MCF 10A (cell line): Measurements from ENCODE around the gene CLEC12A. TPM values are rescaled to one million over a fixed set of nuclear protein-coding genes. Genes with fewer than 3 reads are reported as not detected.

ENCODE experiments used
- BruUV-seq: library from RNA; stranded (reverse); fragments of 400-500 nt; replicated peaks from 2 replicates; lab custom pipeline; 2021; lab: Mats Ljungman, UMichigan
- CTCF ChIA-PET: fragments of 300-600 bp; sonication (Branson Sonifier 250); formaldehyde crosslinking; extraction: SDS; loops from one replicate; lab custom pipeline; 2021; ENCODE audit warnings: antibody characterized with exemption, inconsistent platforms; lab: Yijun Ruan, JAX
- POLR2A ChIA-PET: fragments of 300-600, 350-650 bp; sonication (Branson Sonifier 250); formaldehyde crosslinking; extraction: SDS; loops from one replicate; lab custom pipeline; 2020; ENCODE audit warnings: antibody characterized with exemption, inconsistent platforms; lab: Yijun Ruan, JAX
- DNase-seq: peaks from one replicate; pipeline ENCODE4 v3.0.0-alpha.2; 2018; ENCODE audit not compliant: unreplicated experiment
- H3K27ac Mint-ChIP-seq: one replicate; pipeline ENCODE4 v1.8.0; 2022; ENCODE audit warnings: mild to moderate bottlenecking, low read depth, mixed read lengths; ENCODE audit not compliant: unreplicated experiment
- H3K27me3 Mint-ChIP-seq: one replicate; pipeline ENCODE4 v1.8.0; 2022; ENCODE audit warnings: mixed read lengths; ENCODE audit not compliant: insufficient read depth, unreplicated experiment
- H3K36me3 Mint-ChIP-seq: one replicate; pipeline ENCODE4 v1.8.0; 2022; ENCODE audit warnings: mild to moderate bottlenecking, moderate library complexity, mixed read lengths; ENCODE audit not compliant: insufficient read depth, unreplicated experiment
- H3K4me1 Mint-ChIP-seq: one replicate; pipeline ENCODE4 v1.8.0; 2022; ENCODE audit warnings: mixed read lengths; ENCODE audit not compliant: insufficient read depth, unreplicated experiment
- H3K4me3 Mint-ChIP-seq: one replicate; pipeline ENCODE4 v1.8.0; 2022; ENCODE audit warnings: mild to moderate bottlenecking, moderate library complexity, mixed read lengths; ENCODE audit not compliant: unreplicated experiment
- H3K9me3 Mint-ChIP-seq: one replicate; pipeline ENCODE4 v1.8.0; 2022; ENCODE audit warnings: mixed read lengths; ENCODE audit not compliant: unreplicated experiment
- intact Hi-C: fragments of 100-400 bp; cut with micrococcal nuclease; formaldehyde crosslinking; loops from 2 replicates; pipeline ENCODE4 v1.14.1; 2022
- total RNA-seq: library from RNA; stranded (reverse); gene quantifications from 2 replicates; pipeline ENCODE4 v1.2.3, GENCODE V29; 2022
- TF ChIP-seq, protein P1 (sequence below): fragments of 200-600 bp; IDR thresholded peaks from one replicate; pipeline ENCODE4 v1.8.0; 2022; ENCODE audit warnings: antibody characterized with exemption, mild to moderate bottlenecking; ENCODE audit not compliant: unreplicated experiment

The CLEC12A gene
- total RNA-seq, 1 experiment from 2014 or later: not detected

DNA sequence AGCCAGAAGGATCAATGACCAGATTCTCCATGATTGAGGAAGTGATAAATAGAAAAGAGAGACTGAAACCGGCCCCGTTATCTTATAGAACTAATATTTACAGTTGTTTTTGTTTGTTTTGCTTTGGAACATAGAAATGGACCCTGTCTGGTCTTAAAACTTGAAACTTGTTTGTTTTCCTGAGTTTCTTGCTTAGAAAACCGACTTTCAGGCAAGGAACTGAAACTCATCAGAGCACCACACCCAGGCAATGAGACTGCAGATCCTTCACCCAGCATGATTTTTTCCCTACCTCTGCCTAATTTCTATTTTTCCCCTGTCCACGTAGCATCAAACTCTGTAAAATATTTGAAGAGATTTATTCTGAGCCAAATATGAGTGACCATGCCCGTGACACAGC lies 10.6 kb upstream of the CLEC12A start:
- H3K36me3 Mint-ChIP-seq: no peaks in the 10 kb centered on the region
- no peak overlapping the region for H3K27ac Mint-ChIP-seq
- no peaks in the 10 kb centered on the region for H3K27me3 Mint-ChIP-seq
- TF ChIP-seq, protein P1, sequence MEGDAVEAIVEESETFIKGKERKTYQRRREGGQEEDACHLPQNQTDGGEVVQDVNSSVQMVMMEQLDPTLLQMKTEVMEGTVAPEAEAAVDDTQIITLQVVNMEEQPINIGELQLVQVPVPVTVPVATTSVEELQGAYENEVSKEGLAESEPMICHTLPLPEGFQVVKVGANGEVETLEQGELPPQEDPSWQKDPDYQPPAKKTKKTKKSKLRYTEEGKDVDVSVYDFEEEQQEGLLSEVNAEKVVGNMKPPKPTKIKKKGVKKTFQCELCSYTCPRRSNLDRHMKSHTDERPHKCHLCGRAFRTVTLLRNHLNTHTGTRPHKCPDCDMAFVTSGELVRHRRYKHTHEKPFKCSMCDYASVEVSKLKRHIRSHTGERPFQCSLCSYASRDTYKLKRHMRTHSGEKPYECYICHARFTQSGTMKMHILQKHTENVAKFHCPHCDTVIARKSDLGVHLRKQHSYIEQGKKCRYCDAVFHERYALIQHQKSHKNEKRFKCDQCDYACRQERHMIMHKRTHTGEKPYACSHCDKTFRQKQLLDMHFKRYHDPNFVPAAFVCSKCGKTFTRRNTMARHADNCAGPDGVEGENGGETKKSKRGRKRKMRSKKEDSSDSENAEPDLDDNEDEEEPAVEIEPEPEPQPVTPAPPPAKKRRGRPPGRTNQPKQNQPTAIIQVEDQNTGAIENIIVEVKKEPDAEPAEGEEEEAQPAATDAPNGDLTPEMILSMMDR: no peak
- no peak for DNase-seq
- intact Hi-C loops: no loop called here
- no peaks in the 10 kb centered on the region for H3K9me3 Mint-ChIP-seq
- CTCF ChIA-PET: interaction anchor here (0.6 kb wide), 1 partner anchor 1398 kb away, joined by 4 read pairs; no protein-coding TSS in a partner anchor
- POLR2A ChIA-PET: no interaction called here
- H3K4me3 Mint-ChIP-seq: no peak overlapping the region
- no peaks in the 10 kb centered on the region for H3K4me1 Mint-ChIP-seq
- no TSS peak for BruUV-seq

DNA sequence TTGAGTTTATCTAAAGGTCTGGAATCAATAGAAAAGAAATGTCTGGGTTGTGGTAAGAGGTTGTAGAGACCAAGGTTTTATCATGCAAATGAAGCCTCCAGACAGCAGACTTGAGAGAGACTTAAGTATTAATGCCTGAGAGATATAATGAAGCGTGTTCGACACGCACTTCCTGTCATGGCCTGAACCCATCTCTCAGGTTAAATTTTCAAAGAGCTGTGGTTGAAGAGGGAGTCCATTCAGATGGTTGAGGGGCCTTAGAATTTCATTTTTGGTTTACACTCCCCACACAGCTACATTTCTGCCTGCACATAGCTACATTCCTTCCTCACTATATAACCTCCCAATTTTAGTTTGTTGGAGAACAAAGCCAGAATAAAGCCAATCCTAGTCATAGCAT lies 10.1 kb upstream of the CLEC12A start:
- Mint-ChIP-seq H3K9me3 (no peaks in the 10 kb centered on the region), H3K27ac (no peak overlapping the region), H3K4me1 (no peaks in the 10 kb centered on the region), H3K36me3 (no peaks in the 10 kb centered on the region), H3K27me3 (no peaks in the 10 kb centered on the region), H3K4me3 (no peak overlapping the region)
- intact Hi-C loops: no loop called here
- no TSS peak for BruUV-seq
- ChIA-PET CTCF (interaction anchor here (0.6 kb wide), 1 partner anchor 189 kb away, joined by 4 read pairs; no protein-coding TSS in a partner anchor), POLR2A (no interaction called here)
- no peak for DNase-seq
- TF ChIP-seq, protein P1: no peak

DNA sequence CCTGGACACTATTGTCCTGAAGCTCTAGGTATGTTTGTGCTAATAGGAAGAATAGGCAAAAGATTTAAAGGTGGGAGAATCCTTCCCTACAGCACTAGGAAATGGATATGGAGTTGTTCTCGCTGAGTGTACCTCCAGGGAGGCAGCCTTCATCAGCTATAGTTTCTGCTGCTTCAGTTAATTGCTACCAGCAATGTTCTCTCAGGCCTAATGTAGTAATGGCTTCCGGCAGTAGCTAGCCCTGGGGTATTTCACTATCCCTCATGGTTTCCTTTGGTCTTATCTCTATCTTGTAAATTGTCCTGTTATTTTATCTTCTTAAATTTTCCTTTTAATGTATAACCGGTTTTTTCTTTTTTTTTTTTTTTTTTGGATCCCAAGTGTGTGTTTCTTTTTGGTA lies 9.3 kb upstream of the CLEC12A start:
- CTCF ChIA-PET: interaction anchor here (0.6 kb wide), 1 partner anchor 190 kb away, joined by 4 read pairs; no protein-coding TSS in a partner anchor
- Mint-ChIP-seq H3K4me3 (no peak overlapping the region), H3K27ac (no peak overlapping the region), H3K27me3 (no peaks in the 10 kb centered on the region), H3K36me3 (no peaks in the 10 kb centered on the region), H3K9me3 (no peaks in the 10 kb centered on the region), H3K4me1 (no peaks in the 10 kb centered on the region)
- no TSS peak for BruUV-seq
- no peak for DNase-seq
- TF ChIP-seq, protein P1: no peak
- intact Hi-C loops: no loop called here
- POLR2A ChIA-PET: interaction anchor here (0.5 kb wide), 1 partner anchor 153 kb away, joined by 3 read pairs; no protein-coding TSS in a partner anchor

DNA sequence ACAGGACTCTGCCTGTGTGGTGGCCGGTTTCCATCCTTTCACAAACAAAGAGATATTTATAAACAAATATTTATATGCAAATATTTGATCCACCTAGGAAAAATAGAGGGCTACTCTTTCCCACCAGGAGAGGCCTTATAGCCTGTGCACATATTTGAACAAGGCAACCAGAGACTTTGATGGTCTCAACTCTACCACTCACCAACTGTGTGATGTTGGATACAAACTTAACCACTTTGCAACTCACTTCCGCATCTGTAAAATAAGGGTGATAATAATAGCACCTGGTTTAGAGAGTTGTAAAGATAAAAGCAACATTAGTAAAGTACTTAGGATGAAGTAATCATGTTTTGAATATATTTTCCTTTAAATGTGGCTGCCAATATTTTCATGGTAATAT lies 1.5 kb upstream of the CLEC12A start:
- ChIA-PET CTCF (no interaction called here), POLR2A (no interaction called here)
- no peak overlapping the region for H3K27ac Mint-ChIP-seq
- no peaks in the 10 kb centered on the region for H3K36me3 Mint-ChIP-seq
- no peaks in the 10 kb centered on the region for H3K27me3 Mint-ChIP-seq
- no peaks in the 10 kb centered on the region for H3K9me3 Mint-ChIP-seq
- DNase-seq: no peak
- intact Hi-C loops: no loop called here
- no peak overlapping the region for H3K4me3 Mint-ChIP-seq
- H3K4me1 Mint-ChIP-seq: no peaks in the 10 kb centered on the region
- BruUV-seq: no TSS peak
- TF ChIP-seq, protein P1: no peak
